M059J (cell line): ENCODE measurements around the gene EZR. TPM values are rescaled to one million over a fixed set of nuclear protein-coding genes. Genes with fewer than 3 reads are reported as not detected.
A peak's percentile ranks its signal among the peaks of the same experiment; 100 is the strongest.
"Not testable (repeated sequence)": the region's sequence is repeated elsewhere in the genome, so short reads cannot be mapped to it uniquely, and the experiment has no call there.

ENCODE experiments used
- DNase-seq: peaks from one replicate; pipeline ENCODE4 v3.0.0-alpha.2; 2012; ENCODE audit warnings: low read depth
- total RNA-seq: library from RNA; depleted of rRNA; stranded (reverse); fragments of >200 nt; shearing (Covaris generic); gene quantifications from 2 replicates; pipeline ENCODE4 v1.2.3, GENCODE V29; 2014

EZR gene
- total RNA-seq, 1 experiment from 2014 or later = 224 TPM

- DNase-seq = peak; percentile 32
These were observed 21.5 kb downstream of the EZR start for GRCh38 chr6:158797331-158798310.

GRCh38 chr6:158796353-158796752, 22.8 kb downstream of the EZR start:
- DNase-seq = no peak

GRCh38 chr6:158795516-158795915, 23.7 kb downstream of the EZR start:
- no peak for DNase-seq

GRCh38 chr6:158793432-158793831, 25.7 kb downstream of the EZR start:
- DNase-seq = peak; percentile 72

- not testable (repeated sequence) for DNase-seq
These were observed 26.7 kb downstream of the EZR start for GRCh38 chr6:158792505-158792904.

- no peak for DNase-seq
These were observed 27.8 kb downstream of the EZR start for GRCh38 chr6:158791274-158791855.

GRCh38 chr6:158789115-158789917, 29.9 kb downstream of the EZR start:
- DNase-seq = no peak

- no peak for DNase-seq
These were observed 31.8 kb downstream of the EZR start for GRCh38 chr6:158787395-158787794.

- no peak for DNase-seq
These were observed 32.4 kb downstream of the EZR start for GRCh38 chr6:158786645-158787304.

- DNase-seq = no peak
These were observed 34.1 kb downstream of the EZR start for GRCh38 chr6:158785036-158785435.

GRCh38 chr6:158784505-158784904, 34.7 kb downstream of the EZR start:
- peak; percentile 72 for DNase-seq

GRCh38 chr6:158783851-158784250, 35.3 kb downstream of the EZR start:
- DNase-seq = no peak

- DNase-seq = no peak
These were observed 36.1 kb downstream of the EZR start for GRCh38 chr6:158783167-158783450.

- DNase-seq = no peak
These were observed 36.6 kb downstream of the EZR start for GRCh38 chr6:158782432-158783166.

- no peak for DNase-seq
These were observed 37.3 kb downstream of the EZR start for GRCh38 chr6:158781692-158782373.

- no peak for DNase-seq
These were observed 38.0 kb downstream of the EZR start for GRCh38 chr6:158780988-158781691.

- no peak for DNase-seq
These were observed 38.8 kb downstream of the EZR start for GRCh38 chr6:158780246-158780884.

GRCh38 chr6:158778005-158778527, 41.1 kb downstream of the EZR start:
- no peak for DNase-seq

GRCh38 chr6:158777510-158777909, 41.7 kb downstream of the EZR start:
- DNase-seq = no peak
